Endothelial cell of umbilical vein (primary cell): ENCODE measurements around the gene CDH23. TPM values are rescaled to one million over a fixed set of nuclear protein-coding genes. Genes with fewer than 3 reads are reported as not detected.

Experiments used
- BruUV-seq: library from RNA; stranded (reverse); fragments of 400-500 nt; replicated peaks from 2 replicates; lab custom pipeline; 2021; lab: Mats Ljungman, UMichigan
- CTCF ChIA-PET: fragments of 300-600, 350-600 bp; sonication (Branson Sonifier 250); formaldehyde crosslinking; loops from one replicate; lab custom pipeline; 2021; ENCODE audit warnings: antibody characterized with exemption, inconsistent platforms; lab: Charles Lee
- POLR2A ChIA-PET: fragments of 300-600, 350-600 bp; sonication (Branson Sonifier 250); formaldehyde crosslinking; loops from one replicate; lab custom pipeline; 2021; ENCODE audit warnings: antibody characterized with exemption, inconsistent platforms; lab: Charles Lee
- DNase-seq: peaks from one replicate; pipeline ENCODE4 v3.0.0-alpha.2; 2011; ENCODE audit warnings: low read depth, low spot score
- FAIRE-seq: peaks from 2 replicates; lab custom pipeline; 2011; peaks lifted over from hg19 to GRCh38; lab: Jason Lieb, UNC
- H2AFZ ChIP-seq: 2 replicates; pipeline ENCODE4 v1.6.0; 2012; ENCODE audit warnings: low read depth, low read length, control low read depth, inconsistent platforms
- H3K27ac ChIP-seq: 2 replicates; pipeline ENCODE4 v1.5.1; 2011; ENCODE audit warnings: low read depth, mild to moderate bottlenecking, control low read depth, low read length, moderate library complexity; ENCODE audit not compliant: insufficient read depth
- H3K27me3 ChIP-seq, 2 experiments: 2 replicates each; pipeline versions ENCODE4 v1.6.0 to v1.6.1; 2011; ENCODE audit warnings: low read length in 2 of 2, mixed read lengths in 1 of 2; ENCODE audit not compliant: control insufficient read depth in 2 of 2, insufficient read depth in 2 of 2
- H3K36me3 ChIP-seq, 2 experiments: 2 replicates in 1 of 2; 3 replicates in 1 of 2; pipeline ENCODE4 v1.5.1; 2011; ENCODE audit warnings: low read length in 2 of 2, mild to moderate bottlenecking in 1 of 2, moderate library complexity in 1 of 2; ENCODE audit not compliant: control insufficient read depth in 2 of 2, insufficient read depth in 2 of 2; ENCODE audit errors: extremely low read depth in 1 of 2
- H3K4me1 ChIP-seq: 3 replicates; pipeline ENCODE4 v1.5.1; 2011; ENCODE audit warnings: mild to moderate bottlenecking, low read length; ENCODE audit not compliant: control insufficient read depth, insufficient read depth; ENCODE audit errors: extremely low read depth
- H3K4me2 ChIP-seq: 2 replicates; pipeline ENCODE4 v1.6.1; 2011; ENCODE audit warnings: low read length, control low read depth, mixed read lengths; ENCODE audit not compliant: insufficient read depth
- H3K4me3 ChIP-seq, 3 experiments: fragments of 200-600 bp in 1 of 3; sonication (generic), shearing (Covaris generic) in 1 of 3; replicated peaks in 1 of 3; 2 replicates each; pipeline ENCODE4 v1.5.1; 2011 to 2016; ENCODE audit warnings: control low read depth in 3 of 3, low read length in 3 of 3, mild to moderate bottlenecking in 2 of 3, inconsistent platforms in 1 of 3, low read depth in 1 of 3, moderate library complexity in 1 of 3; ENCODE audit not compliant: insufficient read depth in 1 of 3
- H3K79me2 ChIP-seq: 2 replicates; pipeline ENCODE4 v1.6.0; 2012; ENCODE audit warnings: low read length, inconsistent platforms; ENCODE audit not compliant: control insufficient read depth, insufficient read depth
- H3K9ac ChIP-seq: replicated peaks from 2 replicates; pipeline ENCODE3; 2011; ENCODE audit warnings: low read length, control low read depth; ENCODE audit not compliant: insufficient read depth; ENCODE audit errors: extremely low read depth
- H3K9me1 ChIP-seq: replicated peaks from 3 replicates; pipeline ENCODE4 v1.6.0; 2011; ENCODE audit warnings: mild to moderate bottlenecking, low read length; ENCODE audit not compliant: control insufficient read depth, insufficient read depth; ENCODE audit errors: extremely low read depth
- H3K9me3 ChIP-seq: replicated peaks from 2 replicates; pipeline ENCODE4 v1.5.1; 2012; ENCODE audit warnings: low read length, inconsistent platforms; ENCODE audit not compliant: control insufficient read depth, insufficient read depth
- H4K20me1 ChIP-seq: replicated peaks from 2 replicates; pipeline ENCODE3; 2011; ENCODE audit warnings: mild to moderate bottlenecking, low read length; ENCODE audit not compliant: control insufficient read depth, insufficient read depth; ENCODE audit errors: extremely low read depth
- CTCF ChIP-seq, 2 donors: IDR thresholded peaks; 1 replicate in 1 of 2; 2 replicates in 1 of 2; pipeline ENCODE4 v1.5.1; 2011; ENCODE audit warnings: low read length in 2 of 2, mild to moderate bottlenecking in 2 of 2, moderate library complexity in 2 of 2, control low read depth in 1 of 2, inconsistent platforms in 1 of 2, low read depth in 1 of 2; ENCODE audit not compliant: insufficient read depth in 1 of 2; ENCODE audit errors: extremely low read depth in 1 of 2
- EZH2 ChIP-seq: IDR thresholded peaks from 2 replicates; pipeline ENCODE4 v1.6.1; 2012; ENCODE audit warnings: borderline replicate concordance, low read depth, mild to moderate bottlenecking, moderate library complexity, low read length, inconsistent platforms; ENCODE audit not compliant: severe bottlenecking
- FOS ChIP-seq: IDR thresholded peaks from 2 replicates; pipeline ENCODE4 v1.6.1; 2011; ENCODE audit warnings: mild to moderate bottlenecking, low read length, moderate library complexity, borderline replicate concordance; ENCODE audit not compliant: insufficient read depth
- GATA2 ChIP-seq: IDR thresholded peaks from 2 replicates; pipeline ENCODE4 v1.7.0; 2011; ENCODE audit warnings: low read depth, mild to moderate bottlenecking, moderate library complexity, mixed read lengths, low read length; ENCODE audit not compliant: insufficient read length, insufficient read depth
- JUN ChIP-seq: IDR thresholded peaks from 2 replicates; pipeline ENCODE4 v1.6.1; 2011; ENCODE audit warnings: borderline replicate concordance, low read depth; ENCODE audit not compliant: insufficient read length, insufficient read depth
- MAX ChIP-seq: IDR thresholded peaks from 2 replicates; pipeline ENCODE4 v1.6.1; 2011; ENCODE audit not compliant: insufficient read depth, insufficient read length
- MYC ChIP-seq: IDR thresholded peaks from one replicate; pipeline ENCODE4 v1.6.1; 2011; ENCODE audit warnings: mild to moderate bottlenecking, low read depth, low read length
- POLR2A ChIP-seq: IDR thresholded peaks from 2 replicates; pipeline ENCODE4 v1.6.1; 2012; ENCODE audit warnings: low read depth, mild to moderate bottlenecking, control low read depth, low read length
- POLR2AphosphoS5 ChIP-seq: IDR thresholded peaks from 2 replicates; pipeline ENCODE4 v1.6.1; 2012; ENCODE audit warnings: low read depth, mild to moderate bottlenecking, control low read depth, low read length, moderate library complexity; ENCODE audit not compliant: insufficient read depth
- dilution Hi-C: fragments of 300-500 bp; cut with MboI; formaldehyde crosslinking; loops from one replicate; pipeline ENCODE4 v1.15.0; 2019; ENCODE audit warnings: low sequenced_read_pairs; ENCODE audit not compliant: extremely low pct_ligation_motif_present
- intact Hi-C: fragments of 100-400 bp; cut with micrococcal nuclease; formaldehyde crosslinking; loops from one replicate; pipeline ENCODE4 v1.10.0; 2022
- polyA plus RNA-seq, 4 experiments: library from polyadenylated mRNA; depleted of rRNA in 3 of 4; stranded (reverse) in 3 of 4; unstranded in 1 of 4; fragments of >200 nt; gene quantifications; 2 replicates each; pipeline versions ENCODE4 v1.2.1 to v1.2.3, GENCODE V29; 2011 to 2012; ENCODE audit warnings: missing spikeins in 1 of 4
- total RNA-seq: library from RNA; stranded (reverse); gene quantifications from 2 replicates; pipeline ENCODE4 v1.2.3, GENCODE V29; 2021

Gene CDH23
- total and polyA plus RNA-seq, 2 donors (not counting 3 experiments of a cell fraction or from before 2014, with no cell fraction given), result not detected

- ChIA-PET CTCF (interaction anchor here (1.0 to 3.5 kb wide), 5 partner anchors 9 to 114 kb away, joined by 3 to 21 read pairs (median 3); partner anchors contain the start of gene VSIR), POLR2A (no interaction called here)
- H3K9ac ChIP-seq, result no peak overlapping the region
- no peaks in the 10 kb centered on the region for H3K9me1 ChIP-seq
- dilution Hi-C loops, result no loop called here
- TF ChIP-seq POLR2AphosphoS5 (no peak), MYC (no peak), JUN (no peak), MAX (no peak), EZH2 (no peak), GATA2 (no peak), POLR2A (no peak), FOS (no peak), CTCF (IDR thresholded peaks at IDR 0.05; ENCODE audit: extremely low read depth in 1 of 2, insufficient read depth in 1 of 2, low read depth in 1 of 2, low read length in 2 of 2) (no peak)
- no peaks in the 10 kb centered on the region for H3K9me3 ChIP-seq
- H3K36me3 ChIP-seq, result no peaks in the 10 kb centered on the region
- no peaks in the 10 kb centered on the region for H3K27me3 ChIP-seq
- H2AFZ ChIP-seq, result no peak overlapping the region
- intact Hi-C loops, result no loop called here
- H3K4me1 ChIP-seq, result no peaks in the 10 kb centered on the region
- no peaks in the 10 kb centered on the region for H3K79me2 ChIP-seq
- FAIRE-seq (no peak), DNase-seq (no peak)
- no peaks in the 10 kb centered on the region for H4K20me1 ChIP-seq
- H3K4me3 ChIP-seq, result no peak overlapping the region
- H3K4me2 ChIP-seq, result no peak overlapping the region
- no TSS peak for BruUV-seq
- no peak overlapping the region for H3K27ac ChIP-seq
These were observed 385.6 kb downstream of the CDH23 start for GRCh38 chr10:71782221-71782916.
